Esophagus muscularis mucosa (tissue), 4 donors: ENCODE results near the gene TFAM.

ENCODE experiments used
- EP300 ChIP-seq: sonication (generic); formaldehyde crosslinking; IDR thresholded peaks from one replicate; pipeline ENCODE4 v1.6.1; 2017; ENCODE audit warnings: antibody characterized with exemption
- POLR2A ChIP-seq: fragments of 450-650 bp; IDR thresholded peaks from one replicate; pipeline ENCODE4 v1.6.1; 2017; ENCODE audit warnings: antibody characterized with exemption, moderate library complexity, mild to moderate bottlenecking, low read depth
- TF ChIP-seq, protein P1 (sequence below), 3 experiments: fragments of 200-600 bp in 2 of 3; fragments of 450-650 bp in 1 of 3; sonication (generic) in 2 of 3; IDR thresholded peaks; one replicate each; pipeline ENCODE4 v1.5.1; 2017 to 2019; ENCODE audit warnings: antibody characterized with exemption in 3 of 3, mild to moderate bottlenecking in 2 of 3, moderate library complexity in 1 of 3

DNA sequence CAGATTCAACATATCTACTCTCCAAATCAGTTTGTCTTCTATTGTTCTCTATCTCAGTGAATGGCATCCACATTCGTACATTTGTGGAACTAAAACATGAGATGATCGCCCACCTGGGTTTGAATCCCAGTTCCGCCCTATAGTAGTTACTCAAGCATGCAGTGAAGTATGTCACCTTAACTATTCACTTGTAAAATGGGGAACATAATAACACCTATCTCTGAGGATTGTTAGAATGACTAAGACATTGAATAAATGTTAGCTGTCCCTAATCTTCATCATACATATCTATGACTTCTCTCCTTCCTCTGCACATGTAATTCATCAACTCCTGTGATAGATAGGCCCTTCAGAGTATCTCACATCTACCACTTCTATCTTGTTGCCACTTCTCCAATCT lies 25.7 kb upstream of the TFAM start:
- TF ChIP-seq, protein P1, sequence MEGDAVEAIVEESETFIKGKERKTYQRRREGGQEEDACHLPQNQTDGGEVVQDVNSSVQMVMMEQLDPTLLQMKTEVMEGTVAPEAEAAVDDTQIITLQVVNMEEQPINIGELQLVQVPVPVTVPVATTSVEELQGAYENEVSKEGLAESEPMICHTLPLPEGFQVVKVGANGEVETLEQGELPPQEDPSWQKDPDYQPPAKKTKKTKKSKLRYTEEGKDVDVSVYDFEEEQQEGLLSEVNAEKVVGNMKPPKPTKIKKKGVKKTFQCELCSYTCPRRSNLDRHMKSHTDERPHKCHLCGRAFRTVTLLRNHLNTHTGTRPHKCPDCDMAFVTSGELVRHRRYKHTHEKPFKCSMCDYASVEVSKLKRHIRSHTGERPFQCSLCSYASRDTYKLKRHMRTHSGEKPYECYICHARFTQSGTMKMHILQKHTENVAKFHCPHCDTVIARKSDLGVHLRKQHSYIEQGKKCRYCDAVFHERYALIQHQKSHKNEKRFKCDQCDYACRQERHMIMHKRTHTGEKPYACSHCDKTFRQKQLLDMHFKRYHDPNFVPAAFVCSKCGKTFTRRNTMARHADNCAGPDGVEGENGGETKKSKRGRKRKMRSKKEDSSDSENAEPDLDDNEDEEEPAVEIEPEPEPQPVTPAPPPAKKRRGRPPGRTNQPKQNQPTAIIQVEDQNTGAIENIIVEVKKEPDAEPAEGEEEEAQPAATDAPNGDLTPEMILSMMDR (IDR thresholded peaks at IDR 0.05): no peak
- TF ChIP-seq POLR2A (no peak), EP300 (no peak)
